DND-41 (cell line): ENCODE results near the gene GRIK4.

ENCODE experiments used
- CTCF ChIP-seq: IDR thresholded peaks from 2 replicates; pipeline ENCODE4 v1.5.1; 2012; ENCODE audit warnings: borderline replicate concordance, low read length, moderate library complexity, mild to moderate bottlenecking; ENCODE audit not compliant: poor library complexity, severe bottlenecking; ENCODE audit errors: extremely low read depth
- EZH2 ChIP-seq: IDR thresholded peaks from 3 replicates; pipeline ENCODE4 v1.6.1; 2012; ENCODE audit warnings: borderline replicate concordance, low read depth, mild to moderate bottlenecking, moderate library complexity, low read length, inconsistent platforms; ENCODE audit not compliant: severe bottlenecking

GRCh38 chr11:120613264-120614226 is 102.0 kb downstream of the GRIK4 start:
- no peak for TF ChIP-seq EZH2
- TF ChIP-seq CTCF: no peak
